Measurements from ENCODE around the gene DDX52. TPM values are rescaled to one million over a fixed set of nuclear protein-coding genes. Genes with fewer than 3 reads are reported as not detected.

Gene DDX52
- total RNA-seq, 1 experiment from 2014 or later = 31.9 TPM

- Mint-ChIP-seq H3K36me3 (peaks cover 22% of the 10 kb centered on the region), H3K9me3 (no peaks in the 10 kb centered on the region), H3K4me3 (no peak overlapping the region), H3K27me3 (ENCODE audit: low read depth) (no peaks in the 10 kb centered on the region), H3K27ac (no peak overlapping the region), H3K4me1 (peaks cover 3% of the 10 kb centered on the region; the same call in 1 of the 2 replicates)
- ATAC-seq (no peak), DNase-seq (ENCODE audit: low spot score) (no peak)
- CTCF ChIA-PET = no interaction called here
- TF ChIP-seq TEAD4 (CRISPR knock-in tag; IDR thresholded peaks at IDR 0.05) (no peak), IRF2 (CRISPR knock-in tag; IDR thresholded peaks at IDR 0.05; ENCODE audit: borderline replicate concordance, low read depth) (no peak), E2F5 (CRISPR knock-in tag; IDR thresholded peaks at IDR 0.05) (no peak), MLX (CRISPR knock-in tag; IDR thresholded peaks at IDR 0.05) (no peak), ATF6 (CRISPR knock-in tag; IDR thresholded peaks at IDR 0.05) (no peak), ZNF423 (CRISPR knock-in tag; IDR thresholded peaks at IDR 0.05) (no peak), PRRX2 (CRISPR knock-in tag; IDR thresholded peaks at IDR 0.05) (no peak), NFYB (CRISPR knock-in tag; conservative IDR thresholded peaks at IDR 0.05; ENCODE audit: low read depth) (no peak), ZNF532 (CRISPR knock-in tag; IDR thresholded peaks at IDR 0.05; ENCODE audit: borderline replicate concordance) (no peak), ATF2 (CRISPR knock-in tag; IDR thresholded peaks at IDR 0.05; ENCODE audit: borderline replicate concordance, low read depth) (no peak), ZNF396 (CRISPR knock-in tag; IDR thresholded peaks at IDR 0.05; ENCODE audit: borderline replicate concordance) (no peak), ZNF281 (CRISPR knock-in tag; IDR thresholded peaks at IDR 0.05) (no peak), ZNF416 (CRISPR knock-in tag; IDR thresholded peaks at IDR 0.05) (no peak), MYBL2 (CRISPR knock-in tag; IDR thresholded peaks at IDR 0.05) (no peak), ZNF425 (CRISPR knock-in tag; conservative IDR thresholded peaks at IDR 0.05) (no peak), ZNF317 (CRISPR knock-in tag; IDR thresholded peaks at IDR 0.05; ENCODE audit: borderline replicate concordance, low read depth) (no peak)
- POLR2A ChIA-PET = no interaction called here
These were observed 28.9 kb downstream of the DDX52 start for GRCh38 chr17:37614391-37614790.

Data from WTC11 (cell line).